ENCODE measurements around the gene AGAP3.

Gene AGAP3

GRCh38 chr7:151085329-151085690, 965 bp upstream of the AGAP3 start:
- DNase-seq (ENCODE audit: insufficient read length, low spot score), result no peak
- TF ChIP-seq, protein P1, sequence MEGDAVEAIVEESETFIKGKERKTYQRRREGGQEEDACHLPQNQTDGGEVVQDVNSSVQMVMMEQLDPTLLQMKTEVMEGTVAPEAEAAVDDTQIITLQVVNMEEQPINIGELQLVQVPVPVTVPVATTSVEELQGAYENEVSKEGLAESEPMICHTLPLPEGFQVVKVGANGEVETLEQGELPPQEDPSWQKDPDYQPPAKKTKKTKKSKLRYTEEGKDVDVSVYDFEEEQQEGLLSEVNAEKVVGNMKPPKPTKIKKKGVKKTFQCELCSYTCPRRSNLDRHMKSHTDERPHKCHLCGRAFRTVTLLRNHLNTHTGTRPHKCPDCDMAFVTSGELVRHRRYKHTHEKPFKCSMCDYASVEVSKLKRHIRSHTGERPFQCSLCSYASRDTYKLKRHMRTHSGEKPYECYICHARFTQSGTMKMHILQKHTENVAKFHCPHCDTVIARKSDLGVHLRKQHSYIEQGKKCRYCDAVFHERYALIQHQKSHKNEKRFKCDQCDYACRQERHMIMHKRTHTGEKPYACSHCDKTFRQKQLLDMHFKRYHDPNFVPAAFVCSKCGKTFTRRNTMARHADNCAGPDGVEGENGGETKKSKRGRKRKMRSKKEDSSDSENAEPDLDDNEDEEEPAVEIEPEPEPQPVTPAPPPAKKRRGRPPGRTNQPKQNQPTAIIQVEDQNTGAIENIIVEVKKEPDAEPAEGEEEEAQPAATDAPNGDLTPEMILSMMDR (IDR thresholded peaks at IDR 0.05; ENCODE audit: insufficient read depth, missing control alignments), result no peak
- FAIRE-seq, result no peak

DNA sequence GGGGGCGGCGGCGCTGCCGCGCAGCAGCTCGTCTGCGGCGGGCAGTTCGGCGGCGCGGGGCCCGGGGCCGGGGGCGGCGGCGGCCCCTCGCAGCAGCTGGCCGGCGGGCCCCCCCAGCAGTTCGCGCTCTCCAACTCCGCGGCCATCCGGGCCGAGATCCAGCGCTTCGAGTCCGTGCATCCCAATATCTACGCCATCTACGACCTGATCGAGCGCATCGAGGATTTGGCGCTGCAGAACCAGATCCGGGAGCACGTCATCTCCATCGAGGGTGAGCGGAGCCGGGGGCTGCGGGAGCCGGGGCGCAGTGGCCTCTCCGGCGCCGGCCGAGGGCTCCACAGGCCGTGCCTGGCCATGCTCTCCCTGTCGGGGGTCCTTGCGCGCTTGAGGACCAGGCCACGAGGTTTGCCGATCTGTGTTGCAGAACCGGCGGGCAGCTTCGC, 548 bp downstream of the AGAP3 start:
- no peak for DNase-seq (ENCODE audit: insufficient read length, low spot score)
- TF ChIP-seq, protein P1 (IDR thresholded peaks at IDR 0.05; ENCODE audit: insufficient read depth, missing control alignments), result no peak
- no peak for FAIRE-seq

GRCh38 chr7:151087245-151088018, 1.2 kb downstream of the AGAP3 start:
- DNase-seq (ENCODE audit: insufficient read length, low spot score) (no peak), FAIRE-seq (no peak)
- TF ChIP-seq, protein P1 (IDR thresholded peaks at IDR 0.05; ENCODE audit: insufficient read depth, missing control alignments), result peak; percentile 33

DNA sequence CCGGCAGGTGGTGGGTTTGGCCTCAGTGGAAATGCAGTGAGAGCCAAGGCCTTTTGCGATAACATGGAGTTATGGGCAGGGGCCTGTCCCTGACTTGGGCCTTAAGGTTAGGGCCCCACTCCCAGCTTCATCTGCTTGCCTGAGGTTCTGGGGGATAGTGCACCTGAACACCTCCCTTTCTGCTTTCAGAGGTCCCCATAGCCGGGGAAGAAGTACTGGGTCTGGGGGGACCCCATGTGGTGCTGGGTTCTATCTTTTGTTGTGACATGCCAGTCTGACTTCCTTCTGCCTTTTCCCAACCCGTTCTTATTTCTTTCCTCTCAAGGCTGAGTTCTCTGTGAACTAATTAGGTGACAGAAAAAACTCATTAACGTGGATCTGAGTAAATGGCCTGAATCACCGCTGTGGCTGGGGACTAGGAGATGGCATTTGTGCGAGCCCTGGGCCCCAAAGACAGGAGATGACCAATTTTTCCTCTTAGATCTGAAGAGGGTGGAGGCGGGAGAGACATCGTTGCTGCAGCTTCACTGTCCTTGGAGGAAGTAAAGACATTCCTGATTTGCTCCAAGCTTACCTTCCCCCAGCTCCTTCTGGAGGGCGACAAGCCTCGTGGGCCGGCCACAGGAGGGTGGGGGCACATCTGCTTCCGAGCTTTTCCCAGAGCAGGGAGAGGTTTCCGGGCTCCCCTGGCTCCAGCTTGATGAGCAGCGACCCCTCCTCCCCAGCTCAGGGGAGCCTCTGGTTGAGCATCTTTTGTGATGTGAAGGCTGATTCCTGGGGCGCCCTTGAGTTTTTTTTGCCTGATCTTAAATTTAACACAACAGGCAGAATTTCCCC, 2.0 kb downstream of the AGAP3 start:
- TF ChIP-seq, protein P1 (IDR thresholded peaks at IDR 0.05; ENCODE audit: insufficient read depth, missing control alignments), result no peak
- DNase-seq (ENCODE audit: insufficient read length, low spot score) (no peak), FAIRE-seq (no peak)

DNA sequence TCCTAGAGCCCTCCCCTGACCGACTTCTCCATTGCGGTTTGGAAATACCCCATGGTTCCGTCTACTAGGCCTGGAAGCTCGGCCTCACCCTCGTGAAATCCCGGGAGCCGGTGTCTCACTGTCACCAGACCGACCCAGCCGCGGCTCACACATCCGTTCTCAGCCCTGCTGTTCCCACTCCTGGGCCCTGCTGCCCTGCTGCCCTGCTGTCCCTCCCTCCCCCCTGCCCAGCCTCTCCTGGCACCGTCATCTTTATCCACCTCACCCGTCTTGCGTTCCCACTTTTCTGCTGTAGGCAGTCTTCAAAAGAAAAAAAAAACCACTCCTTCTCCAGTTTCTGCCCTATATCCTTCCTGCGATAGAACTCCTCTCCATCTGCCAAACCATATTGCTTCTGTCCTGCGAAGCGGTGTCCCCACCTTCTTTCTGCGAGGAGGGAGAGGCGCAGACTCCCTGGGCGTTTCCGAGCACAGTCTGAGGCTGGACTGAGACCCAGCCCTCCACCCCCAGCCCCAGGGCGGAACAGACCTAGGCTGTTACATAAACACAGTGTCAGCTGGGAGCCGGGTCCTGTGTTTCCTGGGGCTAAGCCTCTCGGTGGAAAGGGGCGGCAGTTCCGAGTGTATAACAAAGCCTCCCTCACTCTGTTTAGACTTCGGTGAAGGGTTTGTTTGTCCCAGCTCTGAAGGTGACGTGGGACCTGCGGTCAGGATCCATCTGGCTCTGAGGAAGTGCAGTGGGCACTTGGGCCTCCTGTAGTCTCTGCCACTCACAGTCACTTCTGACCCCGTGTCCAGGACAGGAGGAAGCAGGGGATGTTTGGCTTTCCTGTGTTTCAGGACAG, 2.8 kb downstream of the AGAP3 start:
- TF ChIP-seq, protein P1 (IDR thresholded peaks at IDR 0.05; ENCODE audit: insufficient read depth, missing control alignments), result no peak
- FAIRE-seq (no peak), DNase-seq (ENCODE audit: insufficient read length, low spot score) (no peak)

GRCh38 chr7:151089893-151090730, 3.8 kb downstream of the AGAP3 start:
- TF ChIP-seq, protein P1 (IDR thresholded peaks at IDR 0.05; ENCODE audit: insufficient read depth, missing control alignments), result no peak
- DNase-seq (ENCODE audit: insufficient read length, low spot score), result no peak
- no peak for FAIRE-seq

All from D721Med (cell line).